Measurements from ENCODE around the gene RELL2.
"Not testable (repeated sequence)": the region's sequence is repeated elsewhere in the genome, so short reads cannot be mapped to it uniquely, and the experiment has no call there.

The RELL2 gene, protein sequence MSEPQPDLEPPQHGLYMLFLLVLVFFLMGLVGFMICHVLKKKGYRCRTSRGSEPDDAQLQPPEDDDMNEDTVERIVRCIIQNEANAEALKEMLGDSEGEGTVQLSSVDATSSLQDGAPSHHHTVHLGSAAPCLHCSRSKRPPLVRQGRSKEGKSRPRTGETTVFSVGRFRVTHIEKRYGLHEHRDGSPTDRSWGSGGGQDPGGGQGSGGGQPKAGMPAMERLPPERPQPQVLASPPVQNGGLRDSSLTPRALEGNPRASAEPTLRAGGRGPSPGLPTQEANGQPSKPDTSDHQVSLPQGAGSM

DNA sequence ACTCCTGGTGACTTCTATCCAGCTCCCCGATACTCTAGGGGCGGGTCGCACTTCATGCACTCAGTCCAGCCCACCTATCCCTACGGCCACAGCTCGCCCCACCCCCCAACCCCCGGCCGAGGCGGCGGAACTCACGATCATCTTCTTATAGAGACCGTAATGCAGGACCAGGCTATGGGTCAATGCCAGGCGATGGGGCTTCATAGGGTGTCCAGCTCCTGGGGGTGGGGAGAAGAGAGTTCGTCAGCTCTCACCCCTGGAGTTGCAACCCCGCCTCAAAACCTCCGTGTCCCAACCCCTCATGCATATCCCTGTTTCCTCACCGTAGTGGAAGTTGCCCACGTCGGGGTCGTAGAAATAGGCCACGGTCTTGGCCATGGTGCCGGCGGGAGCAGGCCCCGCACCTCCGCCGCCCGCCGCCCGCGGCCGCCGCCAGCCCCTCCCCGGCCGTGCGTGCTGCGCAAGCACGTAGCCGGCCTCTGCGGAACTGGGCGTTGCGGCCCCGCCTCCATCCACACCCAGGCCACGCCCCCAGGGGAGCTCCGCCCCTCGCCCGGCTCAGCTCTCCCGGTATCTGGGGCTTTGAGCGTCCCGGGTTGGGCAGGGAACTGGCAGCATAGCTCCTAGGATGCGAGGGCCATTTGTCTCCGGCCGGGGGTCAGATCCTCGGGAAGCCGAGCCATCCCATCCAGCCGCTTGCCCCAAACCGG is at the start of gene RELL2, which contains the start of gene HDAC3:
RELL2 (plus strand) TSS at position 585 of the 710 bp plus-strand sequence. CDS start 1,229 bp downstream, outside the sequence.
HDAC3 (minus strand) TSS at position 437 of the 710 bp plus-strand sequence; CDS start at position 378, 59 bp downstream.
- peak; percentile 87 to 99 (median 97) for DNase-seq
- intact Hi-C loops (cut with DNase I) = no loop called here

DNA sequence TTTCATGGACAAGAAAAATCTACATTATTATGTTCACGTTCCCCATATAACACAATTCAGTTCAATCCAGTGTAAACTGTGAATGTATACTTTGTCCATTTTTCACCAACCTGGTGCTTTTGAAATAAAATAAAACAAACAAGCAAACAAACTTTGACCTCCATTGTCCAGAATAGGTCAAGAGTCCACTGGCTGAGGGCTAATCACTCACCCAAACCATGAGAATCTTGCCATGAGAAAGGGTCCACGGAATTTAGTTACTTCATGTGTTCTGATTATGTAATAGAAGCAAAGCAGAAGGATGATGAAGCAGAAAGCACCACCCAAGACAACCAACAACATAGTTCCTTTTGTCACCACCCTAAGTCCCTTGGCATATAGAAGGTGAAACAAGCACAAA is 46.7 kb upstream of the RELL2 start:
- intact Hi-C loops (cut with DNase I) = no loop called here
- DNase-seq = no peak

DNA sequence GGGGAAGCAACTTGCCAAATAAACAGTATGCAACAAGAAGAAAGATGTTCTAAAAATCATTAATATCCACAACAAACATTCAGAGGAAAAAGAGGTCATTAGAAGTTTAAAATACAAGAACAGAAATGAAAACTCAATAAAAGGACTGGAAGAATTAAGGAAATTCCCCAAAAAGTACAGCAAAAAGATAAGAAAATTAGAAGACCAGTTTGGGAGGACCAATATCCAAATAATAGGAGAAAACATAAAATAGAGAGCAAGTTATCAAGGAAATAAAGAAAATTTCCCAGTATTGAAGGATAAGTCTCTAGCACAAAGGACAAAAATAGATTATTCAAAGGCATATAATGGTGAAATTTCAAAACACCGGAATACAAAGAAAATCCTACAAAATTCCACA is 39.9 kb upstream of the RELL2 start:
- intact Hi-C loops (cut with DNase I) = no loop called here
- DNase-seq = no peak

DNA sequence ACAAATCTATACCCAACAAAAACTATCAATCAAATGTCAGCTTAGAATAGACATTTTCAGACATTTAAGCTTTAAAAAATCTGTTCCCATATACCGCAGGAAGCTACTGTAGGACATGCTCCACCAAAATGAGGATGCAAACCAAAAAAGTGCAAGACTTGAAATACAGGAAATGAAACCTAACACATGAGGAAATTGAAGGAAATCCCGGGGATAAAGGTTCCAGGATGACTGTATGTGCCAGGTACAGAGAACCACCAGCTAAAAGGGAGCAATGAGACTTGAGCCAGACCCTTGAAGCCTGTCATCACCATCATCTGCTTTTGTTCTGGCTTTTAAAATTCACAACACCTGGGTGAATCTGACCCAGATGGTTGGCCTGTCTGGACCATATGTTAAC is 39.4 kb upstream of the RELL2 start:
- no peak for DNase-seq
- intact Hi-C loops (cut with DNase I) = no loop called here

DNA sequence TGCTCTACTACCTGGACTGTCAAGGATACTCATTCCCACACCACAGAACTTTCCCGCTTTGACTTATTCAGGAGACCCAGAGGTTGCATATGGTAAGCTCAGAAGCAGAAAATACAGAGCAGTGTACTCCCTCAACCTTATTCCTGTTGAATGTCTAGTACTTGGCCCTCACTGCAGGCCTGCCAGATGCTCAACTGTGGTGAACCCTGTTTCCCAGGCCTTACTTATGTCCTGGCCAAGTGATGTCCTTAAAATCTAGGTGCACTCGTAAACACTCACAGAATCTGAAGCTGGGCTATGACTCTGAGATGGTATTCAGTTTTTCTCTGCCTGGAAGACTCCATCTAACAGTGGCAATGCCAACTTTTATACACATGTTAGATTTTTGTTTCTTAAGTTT is 39.0 kb upstream of the RELL2 start:
- no peak for DNase-seq
- intact Hi-C loops (cut with DNase I) = no loop called here

DNA sequence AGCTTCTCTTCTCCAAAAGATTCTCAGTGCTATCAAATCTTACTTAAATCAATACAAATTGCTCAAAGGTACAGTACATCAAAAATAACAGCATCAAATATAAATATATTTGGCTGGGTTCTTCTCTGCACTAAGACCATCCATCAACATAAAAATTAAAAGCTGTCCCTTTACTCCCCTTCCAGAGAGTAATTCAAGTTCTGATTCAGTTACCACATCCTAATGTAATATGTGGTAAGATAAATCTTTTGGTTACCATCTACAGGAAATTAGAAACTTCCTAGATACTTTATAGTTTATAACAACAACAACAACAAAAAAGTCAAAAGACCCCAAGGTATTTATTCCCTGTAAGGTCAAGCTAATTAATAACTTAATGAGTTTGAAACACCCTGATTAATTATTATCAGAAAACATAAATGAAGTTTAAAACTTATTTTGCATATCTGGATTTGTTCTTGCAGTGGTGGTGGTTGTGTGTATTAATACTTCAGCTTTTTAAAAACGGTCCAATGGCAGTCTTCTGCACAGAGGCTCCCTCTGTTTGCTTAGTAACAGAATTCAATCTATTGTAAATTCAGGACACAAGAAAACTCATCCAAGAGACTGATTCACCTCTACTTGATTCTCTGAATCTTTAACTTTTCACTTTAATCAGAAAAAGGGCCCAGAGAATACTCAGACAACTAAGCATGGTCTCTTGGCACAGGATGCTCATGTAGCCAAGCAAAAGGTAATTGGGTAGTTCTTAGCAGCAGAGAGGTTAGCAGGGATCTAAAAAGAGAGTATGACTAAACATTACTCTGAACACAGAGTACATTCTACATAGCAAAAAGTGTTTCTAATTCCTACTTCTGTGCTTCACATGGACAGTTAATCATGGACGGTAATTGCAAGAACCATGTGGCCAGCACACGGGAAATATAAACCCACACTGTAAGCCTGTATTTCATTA is 38.1 kb upstream of the RELL2 start:
- intact Hi-C loops (cut with DNase I) = no loop called here
- DNase-seq = no peak

DNA sequence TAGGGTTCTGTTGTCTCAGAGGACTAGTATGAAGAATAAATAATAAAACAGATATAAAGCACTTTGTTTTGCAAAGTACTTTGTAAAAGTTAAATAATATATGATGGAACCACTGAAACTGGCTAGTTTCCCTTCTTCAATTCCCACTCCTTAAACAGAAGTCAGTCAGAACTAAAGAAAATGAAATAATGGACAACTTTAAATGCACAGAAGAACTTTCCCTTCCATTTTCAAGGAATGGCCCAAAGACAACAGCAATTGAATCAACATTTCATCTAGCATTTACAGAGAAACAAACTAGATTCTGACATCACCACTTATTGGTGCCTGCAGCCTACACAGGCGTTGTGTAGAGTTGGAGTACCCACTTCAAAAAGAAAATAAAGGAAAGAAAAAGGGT is 34.2 kb upstream of the RELL2 start:
- intact Hi-C loops (cut with DNase I) = no loop called here
- no peak for DNase-seq

DNA sequence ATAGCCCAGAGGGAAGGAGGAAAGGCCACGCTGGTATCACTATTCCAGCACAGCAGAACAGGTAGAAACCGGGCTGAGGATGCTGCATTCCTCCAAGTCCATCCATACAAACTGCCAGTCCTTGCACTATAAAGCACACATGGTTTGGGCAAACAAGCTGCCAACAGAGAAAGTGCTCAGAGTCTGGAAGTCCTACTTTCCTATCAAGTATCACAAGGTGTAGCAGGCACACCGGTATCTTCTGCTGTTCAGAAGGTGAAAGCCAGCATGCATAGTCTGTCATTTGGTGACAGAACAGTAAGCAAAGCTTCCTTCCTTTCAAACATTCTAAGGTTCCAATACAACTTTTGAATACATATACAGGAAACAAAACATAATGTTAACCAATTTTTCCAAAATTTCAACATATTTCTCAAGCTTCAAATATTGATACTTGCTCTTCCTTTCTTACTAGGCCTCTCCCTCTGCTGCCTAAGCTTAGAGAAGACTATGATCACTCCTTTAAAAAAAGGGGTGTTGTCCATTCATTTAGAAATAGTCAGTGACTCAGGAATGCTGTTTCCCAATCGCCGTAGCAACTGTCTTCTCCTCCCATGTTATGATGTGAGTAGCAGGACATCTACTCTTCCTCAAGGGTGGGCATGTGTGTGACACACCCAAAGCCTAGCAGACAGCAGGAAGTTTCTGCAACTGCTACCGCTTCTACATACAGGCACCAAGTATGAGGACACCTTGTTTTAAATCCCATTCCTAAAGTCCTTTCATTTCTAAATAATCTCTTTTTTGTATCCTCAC is 32.7 kb upstream of the RELL2 start:
- intact Hi-C loops (cut with DNase I) = no loop called here

DNA sequence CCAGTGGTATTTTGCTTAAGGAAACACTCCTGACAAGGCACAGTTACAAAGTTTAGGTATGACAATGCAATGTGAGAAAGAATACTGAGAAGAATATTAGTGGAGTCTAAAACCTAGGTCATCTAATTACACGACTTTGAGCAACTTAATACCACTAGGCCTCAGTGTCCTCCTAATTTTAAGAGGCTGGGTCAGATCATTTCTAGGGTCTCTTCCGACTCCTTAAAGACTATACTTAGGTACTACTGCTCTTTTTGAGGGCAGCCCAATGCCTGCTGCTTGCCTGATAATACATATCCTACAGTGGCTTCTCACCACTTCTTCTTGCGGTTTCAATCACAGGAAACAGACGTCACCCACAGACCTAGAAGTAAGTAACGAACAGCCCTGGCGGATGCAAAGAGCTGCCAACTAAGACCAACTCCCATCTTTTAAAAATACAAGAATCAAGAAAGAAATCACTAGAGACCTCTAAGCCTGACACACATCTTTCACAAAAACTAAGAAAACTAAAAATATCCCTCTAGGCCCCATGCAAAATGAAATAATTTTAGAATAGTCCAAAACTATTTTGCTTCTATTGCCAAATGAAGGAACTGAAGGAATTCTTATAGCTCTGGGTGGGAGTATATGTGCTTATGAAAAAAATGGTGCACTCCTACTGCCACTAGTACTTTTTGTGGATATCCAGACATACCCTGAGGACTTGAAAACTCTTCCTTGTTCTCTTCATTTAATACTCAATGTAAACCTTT is 31.1 kb upstream of the RELL2 start:
- peak in 20 of 42 donors; percentile 9 to 63 (median 38) for DNase-seq
- intact Hi-C loops (cut with DNase I) = no loop called here

More for the DNA sequence above, 32.7 kb upstream of the RELL2 start:
- no peak for DNase-seq

DNA sequence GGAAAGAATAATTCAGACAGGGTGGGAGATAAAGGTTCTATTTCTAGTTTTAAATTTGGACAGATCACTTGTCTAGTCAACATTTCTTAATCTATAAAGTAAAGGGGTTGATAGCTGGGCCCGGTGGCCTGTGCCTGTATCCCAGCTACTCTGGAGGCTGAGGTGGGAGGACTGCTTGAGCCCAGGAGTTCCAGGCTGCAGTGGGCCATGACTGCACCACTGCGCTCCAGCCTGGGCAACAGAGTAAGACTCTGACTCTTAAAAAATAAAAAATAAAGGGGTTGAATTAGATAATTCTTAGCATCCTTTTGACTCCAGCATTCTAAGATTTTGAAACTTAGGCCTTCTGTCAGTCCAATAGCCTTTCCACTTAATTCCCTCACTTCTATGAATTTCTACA is 28.8 kb upstream of the RELL2 start:
- intact Hi-C loops (cut with DNase I) = no loop called here
- DNase-seq = no peak

DNA sequence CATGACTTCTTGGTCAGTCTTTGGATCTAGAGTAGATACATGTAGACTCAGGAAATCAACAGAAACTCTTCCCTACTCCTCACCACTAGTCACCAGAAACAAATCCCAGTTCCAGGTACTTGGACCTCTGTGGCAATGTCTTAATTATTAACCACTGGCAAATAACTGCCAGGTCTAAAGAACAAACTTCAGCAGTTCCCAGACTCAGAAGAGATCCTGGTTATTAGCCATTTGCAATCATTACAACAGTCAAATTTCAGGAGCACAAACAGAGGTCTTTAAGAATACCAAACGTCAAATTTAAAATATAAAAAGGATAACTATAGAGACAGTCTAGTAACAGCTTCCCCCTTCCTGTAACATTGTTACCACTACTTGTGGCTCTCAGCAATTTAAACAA is 28.2 kb upstream of the RELL2 start:
- intact Hi-C loops (cut with DNase I) = no loop called here
- DNase-seq = no peak

DNA sequence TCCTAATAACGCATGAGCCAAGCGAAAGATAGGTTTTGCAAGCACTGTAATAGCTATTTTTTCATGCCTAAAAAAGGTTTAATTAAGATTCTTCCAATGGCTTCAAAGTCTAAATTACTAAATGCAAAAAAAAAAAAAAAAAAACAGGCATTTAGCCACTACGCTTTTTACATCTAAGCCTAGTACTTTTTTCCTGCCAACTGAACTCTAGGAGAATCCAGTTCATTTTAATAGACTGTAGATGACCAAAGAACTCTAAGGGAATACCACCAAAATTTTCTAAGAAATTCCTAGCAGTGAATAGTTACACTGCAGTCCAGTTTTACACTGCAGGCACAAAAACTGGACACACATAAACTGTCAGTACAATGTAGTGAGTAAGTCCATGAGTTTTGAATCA is 27.8 kb upstream of the RELL2 start:
- intact Hi-C loops (cut with DNase I) = no loop called here
- DNase-seq = no peak

DNA sequence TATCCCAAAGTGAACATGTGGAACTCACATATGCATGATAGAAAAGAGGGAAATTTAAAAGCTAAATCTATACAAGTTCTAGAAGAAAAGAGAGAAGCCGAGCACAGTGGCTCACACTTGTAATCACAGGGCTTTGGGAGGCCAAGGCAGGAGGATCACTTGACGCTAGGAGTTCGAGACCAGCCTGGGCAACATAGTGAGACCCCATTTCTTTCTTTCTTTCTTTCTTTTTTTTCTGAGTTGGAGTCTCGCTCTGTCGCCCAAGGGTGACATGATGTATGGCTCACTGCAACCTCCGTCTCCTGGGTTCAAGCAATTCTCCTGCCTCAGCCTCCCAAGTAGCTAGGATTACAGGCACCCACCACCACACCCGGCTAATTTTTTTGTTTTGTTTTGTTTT is 26.9 kb upstream of the RELL2 start:
- intact Hi-C loops (cut with DNase I); DNase-seq: not testable (repeated sequence)

DNA sequence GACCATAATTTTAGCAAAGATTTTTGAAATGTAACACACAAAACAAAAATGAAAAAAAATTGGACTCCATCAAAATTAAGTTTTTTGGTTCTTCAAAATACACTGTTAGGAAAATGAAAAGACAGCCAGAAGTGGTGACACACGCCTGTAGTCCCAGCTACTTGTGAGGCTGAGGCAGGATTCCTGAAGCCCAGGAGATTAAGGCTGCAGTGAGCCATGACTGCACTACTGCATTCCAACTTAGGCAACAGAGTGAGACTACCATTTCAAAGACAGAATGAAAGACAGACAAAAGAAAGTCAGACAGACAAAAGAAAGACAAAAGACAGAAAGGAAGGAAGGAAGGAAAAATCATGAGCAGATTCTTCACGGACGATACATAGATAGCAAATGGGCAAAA is 25.5 kb upstream of the RELL2 start:
- no peak for DNase-seq
- intact Hi-C loops (cut with DNase I) = no loop called here

DNA sequence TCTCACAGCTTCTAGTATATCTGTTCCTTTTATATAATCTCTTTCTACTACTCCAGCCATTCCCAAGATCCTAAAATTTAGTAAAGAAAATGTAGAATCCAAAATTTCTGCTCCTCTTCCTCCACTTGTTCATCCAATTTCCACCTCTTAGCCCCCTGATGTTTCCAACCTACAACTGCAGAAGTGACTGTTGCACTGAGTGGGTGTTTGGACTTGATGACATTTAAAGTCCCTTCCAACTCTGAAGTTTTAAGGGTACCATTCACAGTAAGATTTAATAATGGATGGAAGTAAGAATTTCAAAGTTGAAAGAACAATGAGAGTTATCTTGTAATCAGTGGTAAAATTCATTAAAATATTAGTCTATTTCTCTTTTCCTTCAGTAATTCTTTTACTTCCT is 23.5 kb upstream of the RELL2 start:
- intact Hi-C loops (cut with DNase I) = no loop called here
- no peak for DNase-seq

DNA sequence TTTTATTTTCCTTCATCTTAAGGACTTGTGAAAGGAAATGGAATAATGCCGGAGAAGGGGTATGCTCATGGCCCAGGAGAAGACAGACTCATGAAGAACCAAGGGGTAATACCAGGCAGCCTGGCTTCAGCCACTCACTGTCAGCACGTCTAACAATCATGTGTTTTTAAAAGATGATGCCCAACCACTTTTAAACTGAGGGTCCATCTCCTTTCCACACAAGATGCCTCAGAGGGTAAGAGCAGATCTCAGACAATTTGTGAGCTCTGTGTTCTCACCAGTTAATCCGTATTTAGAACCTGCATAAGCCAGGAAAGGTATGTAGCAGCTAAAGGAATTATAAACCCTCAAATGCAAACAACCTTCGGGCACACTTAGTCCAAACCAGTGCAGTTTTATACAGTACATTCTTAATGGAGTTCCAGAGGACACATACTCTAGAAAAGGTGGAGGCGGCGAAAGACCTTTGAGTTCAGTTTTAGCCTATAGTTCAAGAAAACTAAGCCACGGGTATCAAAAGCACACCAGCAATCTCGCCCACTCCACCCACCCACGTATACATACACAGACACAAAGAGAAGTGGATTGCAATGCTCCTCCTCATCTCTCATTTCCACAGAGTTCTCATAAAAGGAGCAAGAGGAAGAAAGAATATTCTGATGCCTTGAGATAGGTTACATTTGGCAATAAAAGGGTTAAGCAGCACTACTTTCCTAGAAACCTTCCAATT is 20.6 kb upstream of the RELL2 start:
- peak in 5 of 42 donors; percentile 16 to 44 (median 23) for DNase-seq
- intact Hi-C loops (cut with DNase I) = no loop called here

DNA sequence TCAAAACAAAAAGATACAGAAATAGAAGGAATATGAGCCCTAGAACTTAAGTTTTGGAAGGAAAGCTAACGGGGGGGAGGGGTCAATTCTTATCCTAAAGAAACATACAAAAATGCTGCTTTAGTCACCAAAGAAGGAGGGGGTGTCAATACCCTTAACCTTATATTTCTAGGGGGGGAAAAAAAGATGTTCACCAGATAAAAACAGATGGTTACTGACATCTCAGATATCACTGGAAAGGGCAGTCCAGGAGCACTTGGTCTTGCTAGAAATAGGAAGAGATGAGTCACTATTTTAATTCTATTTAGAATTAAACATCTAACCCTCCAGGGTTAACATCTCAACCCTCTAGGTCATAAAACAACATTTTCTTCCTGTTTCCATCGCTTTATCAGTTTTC is 19.7 kb upstream of the RELL2 start:
- intact Hi-C loops (cut with DNase I) = no loop called here

More for the DNA sequence above, 19.7 kb upstream of the RELL2 start:
- DNase-seq = no peak

All from head of caudate nucleus (tissue), 42 donors.